Measurements from ENCODE around the gene ZNF575. TPM values are rescaled to one million over a fixed set of nuclear protein-coding genes. Genes with fewer than 3 reads are reported as not detected.

Gene ZNF575
- total RNA-seq, 6 experiments from 2014 or later: 0.89 to 0.99 (median 0.95) TPM; not detected in 1

GRCh38 chr19:43524922-43525835 lies 7.8 kb upstream of the ZNF575 start:
- H3K4me3 ChIP-seq: peak overlapping the region; percentile 55 to 90 (median 89)
- H3K27me3 ChIP-seq: no peaks in the 10 kb centered on the region
- intact Hi-C loops (cut with DNase I): loop anchor here (5.0 kb wide), 2 partner anchors 73 to 78 kb away; no protein-coding TSS in a partner anchor
- no peak for TF ChIP-seq CTCF (IDR thresholded peaks at IDR 0.05)
- peak; percentile 47 for TF ChIP-seq POLR2A (IDR thresholded peaks at IDR 0.05)
- peaks cover 0 to 28% (median 8%) of the 10 kb centered on the region in 4 donors for H3K4me1 ChIP-seq
- H3K27ac ChIP-seq: peak overlapping the region; percentile 48 to 80 (median 78)
- ATAC-seq (peak; percentile 71 to 80 (median 78)), DNase-seq (peak; percentile 82 to 91 (median 90))
- no peaks in the 10 kb centered on the region for H3K36me3 ChIP-seq
- 3% methylated on average over 8 of the region's 12 CpGs for WGBS (ENCODE audit: insufficient coverage, low coverage, low lambda C conversion rate, missing lambda C conversion rate)
- H3K9me3 ChIP-seq: no peaks in the 10 kb centered on the region

GRCh38 chr19:43525836-43526771 lies 6.9 kb upstream of the ZNF575 start:
- TF ChIP-seq POLR2A (IDR thresholded peaks at IDR 0.05) (peak; percentile 4), CTCF (IDR thresholded peaks at IDR 0.05) (no peak)
- H3K4me1 ChIP-seq: peaks cover 0 to 28% (median 8%) of the 10 kb centered on the region in 4 donors
- DNase-seq (peak in 2 of 3 donors; percentile 51 to 53), ATAC-seq (peak; percentile 33 to 44 (median 44))
- H3K27me3 ChIP-seq: no peaks in the 10 kb centered on the region
- peak overlapping the region; percentile 55 to 90 (median 89) for H3K4me3 ChIP-seq
- intact Hi-C loops (cut with DNase I): no loop called here
- H3K9me3 ChIP-seq: no peaks in the 10 kb centered on the region
- WGBS (ENCODE audit: insufficient coverage, low coverage, low lambda C conversion rate, missing lambda C conversion rate): 0% methylated on average over 11 of the region's 26 CpGs
- H3K27ac ChIP-seq: peak overlapping the region; percentile 48 to 80 (median 78)
- no peaks in the 10 kb centered on the region for H3K36me3 ChIP-seq

DNA sequence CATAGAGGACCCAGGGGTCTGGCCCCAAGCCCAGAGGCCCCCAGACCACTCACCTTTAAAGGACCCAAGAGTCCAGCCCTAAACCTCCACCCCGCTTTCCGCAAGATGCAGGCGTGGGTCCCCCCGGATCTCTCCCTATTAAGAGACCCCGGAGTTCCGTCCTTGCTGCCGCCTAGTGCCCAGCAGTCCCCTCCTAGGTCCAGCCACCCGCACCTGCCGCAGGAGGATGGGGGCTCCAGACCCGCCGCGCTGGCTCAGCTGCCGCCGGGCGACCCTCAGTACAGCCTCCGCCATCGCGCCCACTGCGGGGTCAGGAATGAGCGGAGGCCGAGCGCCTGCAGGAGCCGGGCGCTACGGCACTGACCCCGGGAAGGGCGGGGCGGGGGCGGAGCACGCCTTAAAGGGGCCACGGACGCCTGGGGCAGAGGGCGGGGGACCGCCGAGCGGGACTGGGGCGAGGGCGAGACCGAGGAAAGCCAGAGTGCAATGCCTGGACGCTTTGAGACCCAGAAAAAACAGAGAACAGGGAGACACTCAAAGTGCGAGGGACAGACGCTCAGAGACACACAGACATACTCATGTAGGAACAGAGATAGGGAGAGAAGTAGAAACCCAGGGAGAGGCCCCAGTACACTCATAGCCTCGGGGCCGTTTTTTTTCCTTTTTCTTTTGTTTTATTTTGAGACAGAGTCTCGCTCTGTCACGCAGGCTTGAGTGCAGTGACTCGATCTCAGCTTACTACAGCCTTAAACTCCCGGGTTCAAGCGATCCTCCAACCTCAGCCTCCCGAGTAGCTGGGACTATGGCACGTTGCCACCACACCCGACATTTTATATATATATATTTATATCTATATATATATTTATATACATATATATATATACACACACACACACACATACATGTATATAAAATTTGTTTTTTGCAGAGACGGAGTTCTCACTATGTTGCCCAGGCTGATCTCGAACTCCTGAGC lies 5.8 kb upstream of the ZNF575 start, which contains the start of gene ETHE1:
Gene ETHE1 (minus strand): TSS at position 318 of the 976 bp plus-strand sequence. CDS start 24 bp downstream, at position 294.
- Histone ChIP-seq H3K36me3 (no peaks in the 10 kb centered on the region), H3K27me3 (no peaks in the 10 kb centered on the region), H3K9me3 (no peaks in the 10 kb centered on the region), H3K27ac (peak within 1 kb of the TSS; percentile 48 to 80 (median 78)), H3K4me3 (peak within 1 kb of the TSS; percentile 55 to 90 (median 89)), H3K4me1 (peaks cover 0 to 28% (median 8%) of the 10 kb centered on the region in 4 donors)
- ATAC-seq (peak; percentile 89 to 95 (median 92)), DNase-seq (peak; percentile 92 to 93 (median 92))
- intact Hi-C loops (cut with DNase I): no loop called here
- 6% methylated on average over 34 of the region's 54 CpGs for WGBS (ENCODE audit: insufficient coverage, low coverage, low lambda C conversion rate, missing lambda C conversion rate)
- TF ChIP-seq CTCF (IDR thresholded peaks at IDR 0.05) (no peak), POLR2A (IDR thresholded peaks at IDR 0.05) (peak; percentile 93)
